ENCODE measurements around the gene EMC8. TPM values are rescaled to one million over a fixed set of nuclear protein-coding genes. Genes with fewer than 3 reads are reported as not detected.

EMC8 gene
- total and polyA plus RNA-seq, 2 experiments from 2014 or later = 51.1 to 69.4 TPM

DNA sequence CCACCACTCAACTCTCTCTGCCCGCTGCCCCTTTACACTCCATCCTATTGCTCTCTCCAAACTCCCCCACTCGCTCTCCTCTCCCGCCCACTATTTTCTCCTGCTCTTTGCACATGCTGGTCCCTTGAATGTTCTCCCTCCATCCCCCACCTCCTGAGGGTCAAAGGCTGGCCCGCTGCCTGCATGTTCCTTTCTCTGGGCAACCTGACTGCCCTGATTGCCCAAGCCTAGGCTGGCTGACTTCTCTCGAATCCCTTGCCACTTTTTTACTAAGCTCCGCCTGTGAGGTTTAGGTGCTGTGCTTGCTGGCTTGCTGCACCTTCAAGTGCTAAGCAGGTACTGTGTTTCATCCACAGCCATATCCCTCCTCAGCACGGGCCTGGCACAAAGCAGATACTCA is 2.7 kb downstream of the EMC8 start:
- Histone ChIP-seq H3K79me2 (replicated peaks; ENCODE audit: insufficient read depth) (peaks cover 97% of the 10 kb centered on the region), H3K4me3 (no peak overlapping the region), H3F3A (replicated peaks; ENCODE audit: low read depth) (no peaks in the 10 kb centered on the region), H2AFZ (no peak overlapping the region), H3K36me3 (ENCODE audit: insufficient read depth) (peaks cover 12% of the 10 kb centered on the region), H3K27ac (ENCODE audit: low read depth) (no peak overlapping the region), H3K9me2 (ENCODE audit: insufficient read depth) (no peaks in the 10 kb centered on the region), H4K20me1 (replicated peaks; ENCODE audit: insufficient read depth) (peaks cover 51% of the 10 kb centered on the region), H3K4me2 (no peak overlapping the region), H3K27me3 (ENCODE audit: insufficient read depth) (no peaks in the 10 kb centered on the region), H3K4me1 (ENCODE audit: insufficient read depth) (peaks cover 9% of the 10 kb centered on the region)
- H3K27ac Mint-ChIP-seq = no peak overlapping the region
- H3K4me3 Mint-ChIP-seq = 0 out of 3 replicates have a peak overlapping the region, but pooled peaks have one; percentile 89
- DNase-seq (ENCODE audit: low spot score) (no peak), ATAC-seq (no peak)
- H3K36me3 Mint-ChIP-seq (ENCODE audit: low read depth) = peaks cover 65% of the 10 kb centered on the region
- H3K9me3 Mint-ChIP-seq = peaks cover 2% of the 10 kb centered on the region; the same call in 2 of the 3 replicates
- peaks cover 18% of the 10 kb centered on the region for H3K4me1 Mint-ChIP-seq
- H3K27me3 Mint-ChIP-seq (ENCODE audit: insufficient read depth, low read depth, poor library complexity) = peaks cover 15% of the 10 kb centered on the region
- no peak for TF ChIP-seq NANOG (IDR thresholded peaks at IDR 0.05; ENCODE audit: borderline replicate concordance)
- TF ChIP-seq ZNF462 (CRISPR knock-in tag; IDR thresholded peaks at IDR 0.05) = no peak
- TF ChIP-seq ZNF114 (CRISPR knock-in tag; IDR thresholded peaks at IDR 0.05) = no peak
- no peak for TF ChIP-seq REST (IDR thresholded peaks at IDR 0.05; ENCODE audit: unreplicated experiment)
- TF ChIP-seq POLR2AphosphoS5 (IDR thresholded peaks at IDR 0.05; ENCODE audit: low read depth) = no peak
- no peak for TF ChIP-seq ZNF331 (CRISPR knock-in tag; IDR thresholded peaks at IDR 0.05; ENCODE audit: low read depth)
- TF ChIP-seq STAT1 (IDR thresholded peaks at IDR 0.05; ENCODE audit: unreplicated experiment) = no peak
- no peak for TF ChIP-seq JUNB (IDR thresholded peaks at IDR 0.05; ENCODE audit: unreplicated experiment)
- no peak for TF ChIP-seq CREB1 (CRISPR knock-in tag; IDR thresholded peaks at IDR 0.05; ENCODE audit: low read depth)
- TF ChIP-seq EZH2 (IDR thresholded peaks at IDR 0.05; ENCODE audit: low read depth, unreplicated experiment) = no peak
- no peak for TF ChIP-seq ETS1 (IDR thresholded peaks at IDR 0.05)
- TF ChIP-seq CTCF (conservative IDR thresholded peaks at IDR 0.05; ENCODE audit: low read depth in 2 of 2) = no peak
- TF ChIP-seq EZH2phosphoT487 (IDR thresholded peaks at IDR 0.05; ENCODE audit: unreplicated experiment) = no peak

Data from GM23338 (cell line).